D341Med (cell line): ENCODE measurements around the gene KHSRP.
A peak's percentile ranks its signal among the peaks of the same experiment; 100 is the strongest.
"Not testable (repeated sequence)": the region's sequence is repeated elsewhere in the genome, so short reads cannot be mapped to it uniquely, and the experiment has no call there.

Experiments
- DNase-seq: peaks from one replicate; pipeline ENCODE4 v3.0.0; 2012; ENCODE audit warnings: low spot score

Gene KHSRP

GRCh38 chr19:6451583-6452222, 27.1 kb upstream of the KHSRP start:
- DNase-seq = no peak

GRCh38 chr19:6450166-6450565, 25.6 kb upstream of the KHSRP start:
- no peak for DNase-seq

- DNase-seq = peak; percentile 55
Observed at GRCh38 chr19:6448045-6448444, 23.4 kb upstream of the KHSRP start.

GRCh38 chr19:6446452-6446851, 21.8 kb upstream of the KHSRP start:
- DNase-seq = no peak

- peak; percentile 31 for DNase-seq
Observed at GRCh38 chr19:6443986-6444385, 19.4 kb upstream of the KHSRP start.

DNA sequence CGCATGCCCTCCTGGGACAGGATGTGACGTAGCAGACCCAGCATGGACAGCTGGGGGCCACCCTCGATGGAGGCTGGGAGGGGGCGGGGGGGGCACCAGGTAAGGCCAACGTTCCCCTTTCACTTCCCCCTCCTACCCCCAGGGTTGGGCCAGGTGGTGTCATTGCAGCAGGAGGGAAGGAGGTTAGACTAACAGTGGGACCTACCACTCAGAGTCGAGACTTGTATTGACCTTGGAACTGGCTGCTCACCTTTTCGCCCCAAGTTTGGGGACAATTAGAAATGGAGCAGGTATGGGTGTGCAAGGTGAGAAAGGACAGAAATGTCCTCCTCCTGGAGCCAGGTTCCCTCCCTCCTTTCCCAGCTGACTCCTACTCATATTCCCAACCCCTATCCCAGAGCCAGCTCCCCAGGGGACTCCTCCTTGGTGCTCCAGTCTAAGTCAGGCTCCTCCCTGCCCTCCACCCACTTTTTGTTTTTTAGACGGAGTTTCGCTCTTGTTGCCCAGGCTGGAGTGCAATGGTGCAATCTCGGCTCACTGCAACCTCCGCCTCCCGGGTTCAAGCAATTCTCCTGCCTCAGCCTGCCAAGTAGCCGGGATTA, 17.6 kb upstream of the KHSRP start:
- DNase-seq = no peak

DNA sequence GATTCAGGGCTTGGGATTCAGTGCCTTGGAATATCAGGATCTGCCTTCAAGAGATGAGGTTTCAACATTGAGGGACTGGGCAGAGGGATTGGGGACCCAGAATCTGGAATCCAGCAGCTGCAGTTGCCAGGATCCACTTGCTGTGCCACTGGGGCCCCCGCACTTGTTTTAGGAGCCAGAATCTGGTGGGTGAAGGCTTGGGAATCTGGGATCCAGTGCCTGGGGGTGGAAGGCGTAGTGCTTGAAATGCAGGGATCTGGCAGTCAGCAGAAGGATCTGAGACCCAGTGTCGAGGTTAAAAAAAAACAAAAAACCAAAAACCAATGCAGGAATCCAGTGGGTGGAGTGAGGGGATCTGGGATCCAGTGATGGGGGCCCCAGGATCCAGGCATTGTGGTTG, 16.3 kb upstream of the KHSRP start:
- no peak for DNase-seq

GRCh38 chr19:6439743-6440142, 15.1 kb upstream of the KHSRP start:
- DNase-seq = no peak

DNA sequence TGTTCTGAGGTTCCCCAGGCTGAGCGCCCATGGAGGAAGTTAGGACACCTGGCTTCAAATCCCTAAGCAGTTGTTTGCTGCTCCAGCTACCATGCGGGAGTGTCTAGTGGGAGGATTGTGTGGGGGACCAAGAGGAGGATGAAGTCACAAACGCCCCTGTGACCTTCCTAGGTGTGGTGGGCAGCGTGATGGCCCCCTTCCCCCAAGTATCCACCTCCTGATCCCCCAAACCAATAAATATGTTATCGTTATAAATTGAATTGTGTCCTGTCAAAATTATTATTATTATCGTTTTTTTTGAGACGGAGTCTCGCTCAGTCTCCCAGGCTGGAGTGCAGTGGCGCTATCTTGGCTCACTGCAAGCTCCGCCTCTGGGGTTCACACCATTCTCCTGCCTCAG, 9.1 kb upstream of the KHSRP start, which contains the start of gene SLC25A41:
Gene SLC25A41 (minus strand): TSS at position 101 of the 400 bp plus-strand sequence. CDS start 70 bp downstream, at position 31.
- DNase-seq = no peak

- DNase-seq = no peak
Observed at GRCh38 chr19:6433165-6433564, 8.6 kb upstream of the KHSRP start.

DNA sequence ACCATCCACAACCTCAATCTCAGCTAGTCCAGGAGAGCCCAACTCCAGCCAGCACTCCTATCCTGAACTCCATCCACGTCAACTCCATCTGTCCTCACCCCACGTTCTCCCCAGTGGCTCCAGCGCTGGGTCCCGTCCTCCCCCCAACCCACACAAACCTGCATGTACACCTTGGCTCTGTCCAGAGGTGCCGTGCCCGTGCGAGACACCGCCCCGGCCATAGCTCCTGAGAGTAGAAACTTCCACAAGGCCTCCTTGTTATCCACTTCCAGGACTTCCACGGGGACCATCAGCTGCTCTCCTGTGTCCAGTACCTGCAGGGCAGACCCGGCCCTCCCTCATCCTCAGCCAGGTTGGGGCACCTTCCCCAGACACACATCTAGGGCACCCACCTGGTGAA, 7.3 kb upstream of the KHSRP start:
- no peak for DNase-seq

- DNase-seq = no peak
Observed at GRCh38 chr19:6429419-6430221, 5.0 kb upstream of the KHSRP start.

- not testable (repeated sequence) for DNase-seq
Observed at GRCh38 chr19:6428692-6429418, 4.2 kb upstream of the KHSRP start.

DNA sequence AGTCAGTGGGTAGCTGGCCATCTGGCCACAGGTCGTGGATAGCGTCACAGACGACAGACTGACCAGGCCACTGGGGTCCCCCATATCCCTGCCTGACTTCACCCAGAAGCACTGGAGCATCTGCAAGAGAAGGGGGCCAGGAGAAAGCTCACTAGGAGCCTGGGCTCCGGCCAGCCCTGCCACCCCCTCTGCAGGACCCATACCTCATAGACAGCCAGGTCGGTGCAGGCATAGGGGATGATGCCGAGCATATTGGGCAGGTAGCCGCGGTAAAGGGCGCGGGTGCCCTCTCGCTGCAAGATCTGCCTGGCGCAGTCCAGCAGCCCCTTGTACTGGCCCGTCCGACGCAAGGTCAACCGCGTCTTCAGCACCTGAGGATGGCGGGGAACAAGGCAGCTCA, 2.5 kb upstream of the KHSRP start:
- no peak for DNase-seq

GRCh38 chr19:6425732-6426620, 1.4 kb upstream of the KHSRP start:
- DNase-seq = no peak

- DNase-seq = peak; percentile 96
Observed at GRCh38 chr19:6424939-6425731, 524 bp upstream of the KHSRP start.

DNA sequence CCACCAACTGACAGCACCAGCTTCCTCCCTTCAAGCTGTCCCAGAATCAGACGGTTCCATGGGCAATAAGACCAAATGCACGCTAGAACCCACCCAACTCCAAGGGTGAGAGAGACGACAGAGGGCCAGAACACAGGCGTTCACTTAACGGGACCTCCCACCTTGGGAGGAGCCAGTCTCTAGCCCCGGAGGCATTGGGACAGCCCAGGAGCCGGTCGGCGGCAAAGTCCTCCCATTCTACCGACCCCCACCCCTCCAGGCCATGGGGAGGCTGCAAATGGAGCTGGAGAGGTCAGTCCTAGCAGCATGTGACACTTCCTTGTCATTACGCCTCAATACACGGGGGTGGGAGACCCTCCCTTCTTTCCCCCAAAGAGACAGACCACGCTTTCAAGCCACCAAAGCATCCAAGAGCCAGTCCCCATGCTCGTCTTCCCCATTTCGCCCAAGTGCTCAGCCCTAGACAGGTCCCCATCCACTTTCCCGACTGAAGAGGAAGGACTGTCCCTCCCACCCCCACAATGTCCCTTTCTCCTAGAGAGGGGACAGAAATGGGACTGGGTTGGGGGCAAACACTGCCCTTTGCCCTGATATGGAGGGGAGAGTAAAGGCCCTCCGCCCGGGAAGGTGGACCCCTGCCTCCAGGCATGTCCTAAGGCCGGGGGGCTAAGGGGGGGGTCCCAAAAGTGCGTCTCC, 964 bp downstream of the KHSRP start:
- DNase-seq = peak; percentile 60

GRCh38 chr19:6421075-6422014, 3.3 kb downstream of the KHSRP start:
- DNase-seq = no peak

DNA sequence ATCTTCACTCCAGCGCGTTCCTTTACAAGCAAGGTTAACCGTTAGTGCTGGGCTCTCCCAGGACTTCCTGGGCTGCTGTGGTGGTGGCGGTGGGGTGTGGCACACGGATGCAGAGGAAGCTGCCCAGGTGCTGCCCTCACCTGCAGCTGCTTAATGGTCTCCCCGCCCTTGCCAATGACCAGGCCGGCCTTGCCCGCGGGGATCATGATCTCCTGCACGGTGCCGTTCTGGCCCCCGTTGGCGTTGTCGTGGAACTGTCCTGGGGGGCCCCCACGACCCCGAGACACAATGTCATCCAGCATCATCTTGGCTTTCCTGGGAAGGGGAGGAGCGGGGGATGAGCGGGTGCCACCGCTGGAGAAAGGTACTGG, 6.1 kb downstream of the KHSRP start:
- no peak for DNase-seq
